Small intestine (tissue), 7 donors: Measurements from ENCODE around the gene SLC39A2. TPM values are rescaled to one million over a fixed set of nuclear protein-coding genes. Genes with fewer than 3 reads are reported as not detected.
A peak's percentile ranks its signal among the peaks of the same experiment; 100 is the strongest.
"Not testable (repeated sequence)": the region's sequence is repeated elsewhere in the genome, so short reads cannot be mapped to it uniquely, and the experiment has no call there.

ENCODE experiments used
- DNase-seq, 2 donors: peaks; one replicate each; pipeline versions ENCODE4 v3.0.0 to v3.0.0-alpha.2; 2013
- FAIRE-seq: peaks from 2 replicates; lab custom pipeline; 2012; peaks lifted over from hg19 to GRCh38; lab: Jason Lieb, UNC
- H3K27ac ChIP-seq, 3 donors: one replicate each; pipeline ENCODE4 v1.5.1; 2013; ENCODE audit warnings: low read length in 2 of 3, mild to moderate bottlenecking in 2 of 3, control low read depth in 1 of 3, inconsistent platforms in 1 of 3, low read depth in 1 of 3, moderate library complexity in 1 of 3
- H3K27me3 ChIP-seq, 3 donors: one replicate each; pipeline ENCODE4 v1.6.1; 2013; ENCODE audit warnings: low read length in 3 of 3, inconsistent platforms in 1 of 3; ENCODE audit not compliant: control insufficient read depth in 3 of 3, insufficient read depth in 3 of 3
- H3K36me3 ChIP-seq, 3 donors: one replicate each; pipeline ENCODE4 v1.6.1; 2013; ENCODE audit warnings: low read length in 3 of 3, inconsistent platforms in 1 of 3, low read depth in 1 of 3, mild to moderate bottlenecking in 1 of 3, moderate library complexity in 1 of 3; ENCODE audit not compliant: control insufficient read depth in 3 of 3, insufficient read depth in 2 of 3
- H3K4me1 ChIP-seq, 3 donors: one replicate each; pipeline ENCODE4 v1.6.1; 2013; ENCODE audit warnings: low read length in 2 of 3, inconsistent platforms in 1 of 3, low read depth in 1 of 3, mild to moderate bottlenecking in 1 of 3, moderate library complexity in 1 of 3; ENCODE audit not compliant: control insufficient read depth in 3 of 3, insufficient read depth in 2 of 3
- H3K4me3 ChIP-seq, 3 donors: one replicate each; pipeline ENCODE4 v1.5.1; 2013; ENCODE audit warnings: low read length in 3 of 3, control low read depth in 1 of 3, inconsistent platforms in 1 of 3, low read depth in 1 of 3, mild to moderate bottlenecking in 1 of 3, moderate library complexity in 1 of 3
- H3K9me3 ChIP-seq, 2 donors: one replicate each; pipeline ENCODE4 v1.6.1; 2013; ENCODE audit warnings: low read depth in 1 of 2, low read length in 1 of 2; ENCODE audit not compliant: control insufficient read depth in 2 of 2, insufficient read depth in 1 of 2
- WGBS, 3 donors: extraction: QIAGEN DNeasy Blood & Tissue Kit; methylation state at CpG; one replicate each; pipeline ENCODE4 v1.1.7; 2013; 5-methylcytosine and 5-hydroxymethylcytosine counted together
- polyA plus RNA-seq, 4 donors: library from polyadenylated mRNA; stranded (reverse) in 3 of 4; unstranded in 1 of 4; fragments of 200-250 nt in 3 of 4; fragments of 120-200 nt in 1 of 4; gene quantifications; one replicate each; pipeline versions ENCODE4 v1.2.1 to v1.2.3, GENCODE V29; 2013
- donor health status: healthy with polysubstance abuse.
- donor health status: control.
- donor health status: control.
- donor health status: Bipolar disorder and iron deficiency.
- donor health status: healthy.

SLC39A2 gene
- polyA plus RNA-seq, 4 donors, result 0.04 to 0.67 (median 0.16) TPM; not detected in 1

- no peaks in the 10 kb centered on the region for H3K9me3 ChIP-seq
- no peaks in the 10 kb centered on the region for H3K27me3 ChIP-seq
- FAIRE-seq (no peak), DNase-seq (peak in 1 of 2 donors; percentile 68)
- peaks cover 0 to 55% (median 0%) of the 10 kb centered on the region in 3 donors for H3K4me1 ChIP-seq
- H3K27ac ChIP-seq, result peak overlapping the region in 1 of 3 donors; percentile 29
- 47 to 69% (median 59%) methylated on average over 4 of the region's 4 CpGs for WGBS, 3 donors
- H3K36me3 ChIP-seq, result peaks cover 2 to 21% (median 16%) of the 10 kb centered on the region in 3 donors
- H3K4me3 ChIP-seq, result no peak overlapping the region
Measured at GRCh38 chr14:20999591-20999990, 498 bp downstream of the SLC39A2 start.

GRCh38 chr14:21001218-21001617 lies 2.1 kb downstream of the SLC39A2 start:
- Histone ChIP-seq H3K4me3 (no peak overlapping the region), H3K36me3 (peaks cover 2 to 7% (median 4%) of the 10 kb centered on the region in 3 donors), H3K27me3 (no peaks in the 10 kb centered on the region), H3K27ac (no peak overlapping the region), H3K9me3 (no peaks in the 10 kb centered on the region), H3K4me1 (peaks cover 0 to 43% (median 0%) of the 10 kb centered on the region in 3 donors)
- DNase-seq (no peak), FAIRE-seq (no peak)
- 70 to 74% (median 73%) methylated on average over 7 of the region's 7 CpGs for WGBS, 3 donors

- no peak overlapping the region for H3K27ac ChIP-seq
- 86 to 95% (median 87%) methylated on average over 14 of the region's 14 CpGs for WGBS, 3 donors
- FAIRE-seq (no peak), DNase-seq (no peak)
- H3K4me1 ChIP-seq, result peaks cover 0 to 25% (median 0%) of the 10 kb centered on the region in 3 donors
- H3K27me3 ChIP-seq, result no peaks in the 10 kb centered on the region
- no peak overlapping the region for H3K4me3 ChIP-seq
- no peaks in the 10 kb centered on the region for H3K36me3 ChIP-seq
- no peaks in the 10 kb centered on the region for H3K9me3 ChIP-seq
Measured at GRCh38 chr14:21003788-21004346, 4.8 kb downstream of the SLC39A2 start.

GRCh38 chr14:21009721-21010120 lies 10.6 kb downstream of the SLC39A2 start:
- peaks cover 0 to 11% (median 0%) of the 10 kb centered on the region in 3 donors for H3K4me1 ChIP-seq
- not testable (repeated sequence) for H3K9me3 ChIP-seq, H3K27me3 ChIP-seq, H3K27ac ChIP-seq, DNase-seq, FAIRE-seq, H3K4me3 ChIP-seq, H3K36me3 ChIP-seq
- WGBS, 3 donors, result 35 to 63% (median 60%) methylated on average over 3 of the region's 3 CpGs

GRCh38 chr14:21011136-21011535 lies 12.0 kb downstream of the SLC39A2 start:
- no peaks in the 10 kb centered on the region for H3K9me3 ChIP-seq
- no peak for DNase-seq
- H3K4me1 ChIP-seq, result peaks cover 0 to 16% (median 0%) of the 10 kb centered on the region in 3 donors
- WGBS, 3 donors, result 20 to 48% (median 29%) methylated on average over 1 of the region's 1 CpG
- H3K27ac ChIP-seq, result no peak overlapping the region
- FAIRE-seq, result no peak
- H3K27me3 ChIP-seq, result no peaks in the 10 kb centered on the region
- H3K36me3 ChIP-seq, result no peaks in the 10 kb centered on the region
- H3K4me3 ChIP-seq, result no peak overlapping the region

- peaks cover 0 to 28% (median 5%) of the 10 kb centered on the region in 3 donors for H3K36me3 ChIP-seq
- DNase-seq, result peak; percentile 90 to 93
- H3K27me3 ChIP-seq, result no peaks in the 10 kb centered on the region
- peaks cover 0 to 9% (median 0%) of the 10 kb centered on the region in 3 donors for H3K4me1 ChIP-seq
- FAIRE-seq, result no peak
- no peak overlapping the region for H3K4me3 ChIP-seq
- 0 to 2% (median 0%) methylated on average over 4 of the region's 4 CpGs for WGBS, 3 donors
- H3K27ac ChIP-seq, result no peak overlapping the region
- no peaks in the 10 kb centered on the region for H3K9me3 ChIP-seq
Measured at GRCh38 chr14:21014761-21015190, 15.7 kb downstream of the SLC39A2 start.

GRCh38 chr14:21015312-21015711 lies 16.2 kb downstream of the SLC39A2 start:
- Histone ChIP-seq H3K27me3 (no peaks in the 10 kb centered on the region), H3K9me3 (no peaks in the 10 kb centered on the region), H3K27ac (no peak overlapping the region), H3K4me3 (no peak overlapping the region), H3K36me3 (peaks cover 0 to 29% (median 5%) of the 10 kb centered on the region in 3 donors), H3K4me1 (peaks cover 0 to 11% (median 0%) of the 10 kb centered on the region in 3 donors)
- DNase-seq (no peak), FAIRE-seq (no peak)
- 77 to 81% (median 77%) methylated on average over 6 of the region's 6 CpGs for WGBS, 3 donors

GRCh38 chr14:21016413-21017190 lies 17.5 kb downstream of the SLC39A2 start:
- FAIRE-seq (no peak), DNase-seq (no peak)
- peaks cover 0 to 12% (median 0%) of the 10 kb centered on the region in 3 donors for H3K4me1 ChIP-seq
- no peak overlapping the region for H3K4me3 ChIP-seq
- no peak overlapping the region for H3K27ac ChIP-seq
- no peaks in the 10 kb centered on the region for H3K27me3 ChIP-seq
- WGBS, 3 donors, result 66 to 76% (median 67%) methylated on average over 9 of the region's 9 CpGs
- peaks cover 2 to 40% (median 5%) of the 10 kb centered on the region in 3 donors for H3K36me3 ChIP-seq
- no peaks in the 10 kb centered on the region for H3K9me3 ChIP-seq
